Muscle of arm (tissue), 12 donors: Measurements from ENCODE around the gene DCTN2. TPM values are rescaled to one million over a fixed set of nuclear protein-coding genes. Genes with fewer than 3 reads are reported as not detected.
A peak's percentile ranks its signal among the peaks of the same experiment; 100 is the strongest.
"Not testable (repeated sequence)": the region's sequence is repeated elsewhere in the genome, so short reads cannot be mapped to it uniquely, and the experiment has no call there.

Source experiments
- DNase-seq: peaks from one replicate; pipeline ENCODE4 v3.0.0-alpha.2; 2013
- polyA plus RNA-seq, 12 donors: library from polyadenylated mRNA; unstranded; fragments of 120-200 nt; gene quantifications; one replicate each; pipeline ENCODE4 v1.2.1, GENCODE V29; 2013; ENCODE audit not compliant: insufficient read length in 12 of 12

The DCTN2 gene
- polyA plus RNA-seq, 12 donors, result 142 to 314 (median 155) TPM; not detected in 1

- peak; percentile 55 for DNase-seq
These were observed 28.6 kb downstream of the DCTN2 start for GRCh38 chr12:57518176-57518919.

- DNase-seq, result not testable (repeated sequence)
These were observed 29.3 kb downstream of the DCTN2 start for GRCh38 chr12:57517718-57518117.

- no peak for DNase-seq
These were observed 29.8 kb downstream of the DCTN2 start for GRCh38 chr12:57517187-57517586.

GRCh38 chr12:57516617-57517153, 30.3 kb downstream of the DCTN2 start:
- no peak for DNase-seq

- DNase-seq, result no peak
These were observed 31.0 kb downstream of the DCTN2 start for GRCh38 chr12:57515934-57516541.

- DNase-seq, result no peak
These were observed 31.5 kb downstream of the DCTN2 start for GRCh38 chr12:57515408-57515933.

- no peak for DNase-seq
These were observed 32.1 kb downstream of the DCTN2 start for GRCh38 chr12:57514720-57515407.

- not testable (repeated sequence) for DNase-seq
These were observed 32.7 kb downstream of the DCTN2 start for GRCh38 chr12:57514246-57514645.

- DNase-seq, result not testable (repeated sequence)
These were observed 33.3 kb downstream of the DCTN2 start for GRCh38 chr12:57513677-57514076.

GRCh38 chr12:57513266-57513665, 33.7 kb downstream of the DCTN2 start:
- no peak for DNase-seq

GRCh38 chr12:57512665-57513064, 34.3 kb downstream of the DCTN2 start:
- no peak for DNase-seq

GRCh38 chr12:57511588-57512325, 35.2 kb downstream of the DCTN2 start:
- no peak for DNase-seq

GRCh38 chr12:57511161-57511560, 35.8 kb downstream of the DCTN2 start:
- DNase-seq, result no peak

GRCh38 chr12:57507796-57508195, 39.2 kb downstream of the DCTN2 start:
- DNase-seq, result not testable (repeated sequence)

GRCh38 chr12:57506541-57506940, 40.5 kb downstream of the DCTN2 start:
- DNase-seq, result not testable (repeated sequence)

- not testable (repeated sequence) for DNase-seq
These were observed 44.6 kb downstream of the DCTN2 start for GRCh38 chr12:57502311-57502969.

- no peak for DNase-seq
These were observed 46.8 kb downstream of the DCTN2 start for GRCh38 chr12:57500213-57500612.

GRCh38 chr12:57498571-57498970, 48.4 kb downstream of the DCTN2 start:
- no peak for DNase-seq

GRCh38 chr12:57498132-57498502, 48.9 kb downstream of the DCTN2 start:
- DNase-seq, result no peak

- DNase-seq, result no peak
These were observed 49.5 kb downstream of the DCTN2 start for GRCh38 chr12:57497223-57498131.
